Stimulated activated CD8-positive, alpha-beta memory T cell treated with anti-CD3 and anti-CD28 coated beads, Interleukin-4, amount 100 ng/mL, for 4 hours (primary cell): ENCODE measurements around the gene SERPINB5.

Experiments used
- DNase-seq, 2 donors: peaks; one replicate each; pipeline ENCODE4 v3.0.0-alpha.2; 2020; ENCODE audit warnings: low read depth in 2 of 2, low spot score in 1 of 2

SERPINB5 gene

DNA sequence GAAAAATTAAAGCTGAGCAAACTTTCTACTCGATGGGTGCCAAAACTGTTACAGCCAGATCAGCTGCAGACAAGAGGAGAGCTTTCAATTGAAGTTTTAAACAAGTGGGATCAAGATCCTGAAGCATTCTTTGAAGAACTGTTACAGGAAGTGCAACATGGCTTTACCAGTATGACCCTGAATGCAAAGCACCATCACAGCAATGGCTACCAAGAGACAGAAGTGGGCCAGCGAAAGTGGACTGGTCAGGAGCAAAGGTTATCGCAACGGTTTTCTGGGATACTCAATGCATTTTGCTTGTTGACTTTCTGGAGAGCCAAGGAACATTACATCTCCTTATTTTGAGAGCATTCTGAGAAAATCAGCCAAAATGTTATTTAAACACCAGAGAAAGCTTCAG, 9.1 kb upstream of the SERPINB5 start:
- no peak for DNase-seq

DNA sequence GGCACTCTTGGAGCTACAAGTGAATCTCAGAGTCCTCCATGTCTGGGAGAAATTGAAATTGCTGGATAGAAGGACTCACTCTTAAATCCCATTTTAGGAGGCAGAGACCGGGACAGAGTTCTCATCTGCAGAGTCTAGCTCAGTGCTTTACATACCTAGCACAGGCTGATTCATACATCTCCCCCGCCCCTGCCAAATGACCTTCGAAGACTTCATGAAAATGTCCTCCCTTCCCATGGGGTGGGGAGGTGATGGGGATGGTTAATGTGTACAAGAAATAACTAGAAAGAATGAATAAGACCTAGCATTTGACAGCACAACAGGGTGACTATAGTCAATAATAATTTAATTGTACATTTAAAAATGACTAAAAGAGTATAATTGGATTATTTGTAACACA, 8.2 kb upstream of the SERPINB5 start:
- DNase-seq = no peak

GRCh38 chr18:63470751-63471150, 6.0 kb upstream of the SERPINB5 start:
- DNase-seq = no peak

GRCh38 chr18:63472380-63472779, 4.4 kb upstream of the SERPINB5 start:
- no peak for DNase-seq

- no peak for DNase-seq
Observed at GRCh38 chr18:63477200-63477599, 442 bp downstream of the SERPINB5 start.

DNA sequence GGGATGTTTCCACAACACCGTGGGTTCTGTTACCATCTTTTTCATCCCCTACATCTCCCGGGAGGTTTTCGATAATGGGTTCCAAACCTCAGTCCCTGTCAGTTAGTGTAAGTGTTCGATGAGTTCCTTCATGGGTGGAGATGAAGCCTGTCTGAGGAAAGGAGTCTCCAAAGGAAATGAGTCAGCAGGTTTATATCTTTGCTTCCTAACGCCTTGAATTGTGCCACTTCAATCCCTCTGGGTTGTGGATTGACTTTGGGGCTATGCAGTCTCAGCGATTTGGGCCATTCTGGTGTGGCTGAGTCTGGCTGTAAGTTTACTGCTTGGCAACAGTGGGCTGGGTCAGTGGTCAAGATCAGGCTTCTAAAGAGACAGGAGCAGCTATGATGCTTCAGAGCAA, 1.2 kb downstream of the SERPINB5 start:
- DNase-seq = no peak

DNA sequence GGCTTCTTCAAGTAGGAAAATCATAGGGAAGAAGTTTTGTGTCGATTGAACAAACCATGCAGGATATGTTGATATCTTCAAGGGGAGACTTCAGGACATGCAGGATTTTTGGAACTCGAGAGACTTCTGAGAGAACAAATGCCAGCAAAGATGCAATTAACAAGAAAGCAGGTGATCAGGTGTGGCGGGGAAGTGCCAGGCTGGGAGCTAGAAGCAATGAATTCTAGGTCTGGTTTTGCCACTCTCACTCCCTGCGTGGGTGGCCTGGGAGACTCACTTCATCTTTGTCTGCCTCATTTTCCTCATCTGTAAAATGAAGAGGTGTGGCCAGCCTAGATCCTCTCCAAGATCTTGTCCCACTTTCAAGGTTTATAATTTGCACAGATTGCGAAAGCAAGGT, 3.1 kb downstream of the SERPINB5 start:
- DNase-seq = no peak

DNA sequence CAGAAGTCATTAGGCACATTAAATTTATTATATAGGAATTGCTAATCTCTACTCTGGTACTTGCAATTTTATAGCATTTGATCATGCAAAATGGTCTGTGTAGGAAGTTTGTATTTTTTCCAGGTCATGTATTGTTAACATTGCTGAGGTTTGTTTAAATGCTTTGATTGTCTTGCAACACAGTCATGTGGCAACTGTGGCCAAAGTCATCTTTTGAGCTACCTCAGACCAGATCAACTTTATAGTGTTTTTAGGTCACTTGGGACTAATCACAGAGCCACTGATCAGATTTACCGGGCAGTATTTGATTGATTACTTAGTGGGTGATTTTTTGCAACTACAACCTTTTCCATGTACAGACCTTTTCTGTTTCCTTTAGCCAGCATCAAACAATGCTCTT, 3.7 kb downstream of the SERPINB5 start:
- no peak for DNase-seq

DNA sequence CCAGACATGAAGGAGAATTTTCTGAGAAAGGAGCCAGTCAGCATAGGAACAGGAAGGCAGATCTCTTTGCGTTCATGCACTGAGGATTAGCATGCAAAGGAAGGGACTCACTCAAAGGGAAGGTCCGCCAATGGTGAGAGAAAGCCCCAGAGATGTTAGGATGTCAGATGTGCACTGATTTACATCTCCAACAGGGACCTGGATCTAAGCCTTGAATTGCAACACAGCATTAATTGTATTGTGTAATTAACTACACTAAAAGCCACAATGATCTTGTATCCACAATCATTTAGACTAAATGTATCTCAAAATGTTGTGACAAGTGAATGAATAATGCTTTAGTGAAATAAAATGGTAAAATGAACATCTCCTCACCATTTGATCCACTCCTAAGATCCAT, 4.2 kb downstream of the SERPINB5 start:
- no peak for DNase-seq

- DNase-seq = no peak
Observed at GRCh38 chr18:63487676-63488075, 10.9 kb downstream of the SERPINB5 start.

- DNase-seq = no peak
Observed at GRCh38 chr18:63488160-63488559, 11.4 kb downstream of the SERPINB5 start.

DNA sequence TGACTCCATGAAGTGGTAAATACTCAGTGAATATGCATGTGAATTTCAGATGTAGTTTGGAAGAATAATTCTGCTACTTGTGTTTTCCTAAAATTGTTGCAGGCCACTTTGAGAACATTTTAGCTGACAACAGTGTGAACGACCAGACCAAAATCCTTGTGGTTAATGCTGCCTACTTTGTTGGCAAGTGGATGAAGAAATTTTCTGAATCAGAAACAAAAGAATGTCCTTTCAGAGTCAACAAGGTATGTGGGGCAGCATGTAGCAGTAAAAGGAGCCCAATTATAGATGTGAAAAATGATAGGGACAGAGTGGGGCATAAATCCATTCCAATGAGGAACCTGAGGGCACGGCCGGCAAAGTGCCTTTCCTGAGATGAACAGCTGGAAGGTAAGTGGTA, 16.1 kb downstream of the SERPINB5 start:
- DNase-seq = no peak

- DNase-seq = no peak
Observed at GRCh38 chr18:63495675-63496074, 18.9 kb downstream of the SERPINB5 start.

GRCh38 chr18:63505566-63506335, 29.0 kb downstream of the SERPINB5 start:
- no peak for DNase-seq

DNA sequence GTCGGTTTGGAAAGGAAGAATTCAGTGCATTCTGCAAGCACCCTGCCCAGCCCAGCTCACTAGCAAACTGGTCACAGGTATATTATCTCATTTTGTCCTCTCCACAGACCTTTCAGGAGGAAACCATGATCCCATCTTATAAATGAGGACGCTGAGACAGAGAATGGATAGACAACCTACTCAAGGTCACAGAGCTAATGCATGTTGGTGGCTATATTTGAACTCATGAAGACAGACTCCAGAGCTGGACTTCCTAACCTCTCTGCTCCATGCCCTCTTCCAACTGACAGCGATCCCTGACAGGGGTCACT, 29.5 kb downstream of the SERPINB5 start:
- no peak for DNase-seq

GRCh38 chr18:63508596-63508995, 31.8 kb downstream of the SERPINB5 start:
- no peak for DNase-seq

DNA sequence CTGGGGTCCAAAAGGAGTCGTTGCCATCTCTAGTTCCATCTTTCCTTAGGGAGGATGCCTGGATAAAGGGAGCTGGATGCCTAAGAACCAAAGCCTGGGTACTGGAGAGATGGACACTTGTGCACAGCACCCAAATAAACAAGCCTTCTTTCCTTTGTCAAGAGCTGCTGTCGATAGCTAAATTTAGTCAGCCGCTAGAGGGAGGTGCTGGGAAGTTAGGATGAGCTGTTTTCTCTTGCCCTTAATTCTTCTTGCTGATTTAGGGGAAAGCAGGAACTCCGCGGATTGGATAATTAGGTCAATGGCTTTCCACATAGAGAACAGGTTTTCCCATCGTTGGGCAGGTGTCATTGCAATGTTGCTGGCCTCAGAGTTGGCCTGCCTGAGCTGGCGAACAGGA, 34.5 kb downstream of the SERPINB5 start:
- no peak for DNase-seq

GRCh38 chr18:63514326-63514725, 37.6 kb downstream of the SERPINB5 start:
- DNase-seq = no peak

DNA sequence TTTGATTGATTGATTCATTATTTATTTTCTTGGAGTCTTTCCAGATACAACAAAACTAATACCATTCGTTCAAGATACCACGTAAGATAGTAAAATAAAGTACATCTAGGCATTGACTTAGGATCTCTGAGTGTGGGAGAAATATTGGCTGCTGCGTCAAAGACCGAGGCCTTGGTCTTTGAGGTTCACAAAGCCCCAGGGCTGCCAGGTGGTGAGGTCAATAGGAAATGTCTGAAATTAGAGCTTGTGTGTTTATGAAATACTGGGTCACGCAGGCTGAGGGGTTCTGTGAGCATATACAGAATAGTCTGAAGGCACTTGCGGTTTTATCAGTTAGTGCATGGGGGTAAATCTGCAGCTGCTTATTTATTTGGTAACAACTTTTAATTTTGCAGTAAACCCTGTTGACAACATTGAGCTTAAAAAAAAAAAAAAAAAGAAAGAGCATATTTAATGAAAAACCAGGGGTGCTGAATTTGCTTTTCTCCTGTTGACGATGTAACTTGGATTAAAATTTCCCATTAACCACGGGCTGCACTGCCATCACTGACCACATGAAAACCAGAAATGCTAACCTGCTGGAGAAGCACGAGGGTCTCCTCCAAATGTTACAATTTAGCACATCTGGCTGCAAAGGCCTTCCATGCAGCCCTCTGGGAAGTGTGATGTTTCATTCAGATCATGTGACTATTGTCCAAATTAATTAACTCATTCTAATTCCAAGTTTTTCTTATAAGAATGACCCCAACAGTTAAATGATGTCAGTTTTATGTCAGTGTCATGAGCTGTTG, 38.3 kb downstream of the SERPINB5 start:
- DNase-seq = no peak

DNA sequence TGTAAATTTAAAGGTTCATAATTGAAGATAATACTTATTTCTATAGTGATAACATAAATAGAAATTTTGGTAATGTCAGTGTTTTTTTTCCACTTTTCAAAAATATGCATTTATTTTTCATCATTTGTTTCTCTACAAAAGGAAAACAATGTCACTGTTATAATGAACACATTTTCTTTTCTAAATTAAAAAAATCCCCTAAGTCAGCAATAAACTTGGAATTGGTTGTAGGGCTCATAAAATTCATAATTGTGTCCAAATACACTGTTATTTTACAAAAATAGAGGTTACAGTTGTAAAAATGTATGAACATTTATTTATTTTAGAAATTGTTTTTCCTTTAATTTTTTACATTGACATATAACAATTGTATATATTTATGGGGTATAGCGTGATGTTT, 39.0 kb downstream of the SERPINB5 start:
- DNase-seq = no peak

DNA sequence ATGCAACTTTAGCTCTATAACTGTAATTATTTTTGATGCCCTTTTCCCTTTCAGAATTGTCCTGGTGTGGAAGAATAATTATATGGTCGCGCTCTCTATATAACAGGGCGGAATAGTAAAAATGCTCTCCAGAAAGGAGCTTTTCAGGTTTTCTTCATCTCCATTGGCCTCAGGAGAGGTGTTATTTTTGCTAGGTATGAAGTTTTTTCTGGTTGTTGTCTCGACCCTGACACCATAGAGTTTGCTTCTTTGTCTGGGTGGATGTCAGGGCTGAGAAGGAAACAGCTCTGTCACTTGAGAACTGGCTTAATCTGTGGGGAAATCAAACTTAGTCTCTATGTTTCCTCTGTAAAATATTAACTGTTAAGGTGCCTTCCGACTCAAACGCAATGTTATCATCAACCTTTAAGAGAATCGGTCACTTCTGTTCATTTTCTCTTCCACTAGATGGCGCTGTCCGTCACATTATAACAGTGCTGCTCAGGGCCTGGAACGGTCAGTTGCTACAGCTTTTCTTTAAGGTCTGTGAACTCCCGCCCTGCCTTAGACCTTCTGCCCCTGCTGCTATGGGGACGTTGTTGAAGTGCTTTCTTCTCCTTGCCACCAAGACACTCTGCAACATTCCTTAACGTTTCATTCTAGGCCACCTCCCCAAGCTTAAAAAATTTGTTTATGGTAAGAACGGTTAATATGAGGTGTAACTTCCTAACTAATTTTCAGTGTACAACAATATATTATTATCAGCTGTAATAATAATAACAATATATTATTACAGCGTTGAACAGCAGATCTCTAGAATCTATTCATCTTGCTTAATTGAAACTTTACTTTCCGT, 41.6 kb downstream of the SERPINB5 start:
- peak in 1 of 2 donors; percentile 12 for DNase-seq
